Activated naive CD8-positive, alpha-beta T cell (primary cell): ENCODE measurements around the gene AOPEP.

Experiments used
- H3K27ac Mint-ChIP-seq: one replicate; pipeline ENCODE4 v1.8.0; 2021; ENCODE audit warnings: mixed read lengths
- H3K27me3 Mint-ChIP-seq: one replicate; pipeline ENCODE4 v1.8.0; 2021; ENCODE audit warnings: mixed read lengths
- H3K36me3 Mint-ChIP-seq: one replicate; pipeline ENCODE4 v1.8.0; 2021; ENCODE audit warnings: mixed read lengths
- H3K4me1 Mint-ChIP-seq: one replicate; pipeline ENCODE4 v1.8.0; 2021; ENCODE audit warnings: low read depth, mixed read lengths
- H3K4me3 Mint-ChIP-seq: one replicate; pipeline ENCODE4 v1.8.0; 2021; ENCODE audit warnings: mild to moderate bottlenecking, mixed read lengths
- H3K9me3 Mint-ChIP-seq: one replicate; pipeline ENCODE4 v1.8.0; 2021; ENCODE audit warnings: low read depth, mixed read lengths

The AOPEP gene

GRCh38 chr9:94899464-94900221, 173.1 kb downstream of the AOPEP start:
- Mint-ChIP-seq H3K4me3 (no peak overlapping the region), H3K36me3 (peaks cover 15% of the 10 kb centered on the region), H3K9me3 (no peaks in the 10 kb centered on the region), H3K4me1 (peaks cover 2% of the 10 kb centered on the region), H3K27ac (no peak overlapping the region), H3K27me3 (no peaks in the 10 kb centered on the region)

GRCh38 chr9:94900222-94901018, 173.9 kb downstream of the AOPEP start:
- Mint-ChIP-seq H3K9me3 (no peaks in the 10 kb centered on the region), H3K36me3 (peaks cover 17% of the 10 kb centered on the region), H3K27me3 (no peaks in the 10 kb centered on the region), H3K4me1 (peaks cover 2% of the 10 kb centered on the region), H3K27ac (no peak overlapping the region), H3K4me3 (no peak overlapping the region)

DNA sequence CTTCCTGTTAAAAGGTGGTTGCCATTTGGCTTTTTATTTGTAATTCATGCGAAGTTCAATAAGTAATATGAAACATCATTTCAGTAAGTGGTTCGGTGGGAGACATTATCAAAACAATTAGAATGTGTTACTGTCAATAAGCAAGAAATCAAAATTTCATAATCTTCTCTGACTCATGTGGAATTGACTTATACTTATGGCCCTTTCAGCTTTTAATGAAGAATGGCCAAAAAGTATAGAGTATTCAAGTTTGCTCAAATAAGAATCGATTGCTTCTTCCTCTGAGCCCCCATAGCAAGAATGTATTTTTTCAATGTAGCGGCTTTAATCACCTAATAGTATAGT, 174.5 kb downstream of the AOPEP start:
- no peaks in the 10 kb centered on the region for H3K27me3 Mint-ChIP-seq
- H3K4me3 Mint-ChIP-seq = no peak overlapping the region
- H3K27ac Mint-ChIP-seq = no peak overlapping the region
- peaks cover 17% of the 10 kb centered on the region for H3K36me3 Mint-ChIP-seq
- H3K4me1 Mint-ChIP-seq = peaks cover 2% of the 10 kb centered on the region
- H3K9me3 Mint-ChIP-seq = no peaks in the 10 kb centered on the region

DNA sequence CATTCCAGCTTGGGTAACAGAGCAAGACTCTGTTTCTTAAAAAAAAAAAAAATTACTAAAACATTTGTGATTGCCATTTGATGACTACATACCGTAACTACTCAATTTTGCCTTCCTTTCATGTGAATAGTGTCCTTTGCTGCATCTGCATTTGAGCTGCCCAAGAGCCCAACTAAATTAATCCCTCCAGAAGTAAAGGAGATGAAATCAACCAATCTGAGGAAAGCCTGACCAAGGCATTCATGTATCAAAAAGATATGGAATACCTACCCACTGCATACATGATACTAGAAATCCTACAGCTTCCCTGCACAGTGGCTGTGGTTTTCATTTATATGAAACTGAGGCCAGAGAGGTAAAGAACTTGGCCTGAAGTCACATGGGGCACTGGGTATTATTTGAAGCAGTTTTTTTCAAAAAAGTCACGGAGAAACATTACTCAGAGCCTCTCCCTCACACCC, 177.5 kb downstream of the AOPEP start:
- H3K4me1 Mint-ChIP-seq = peaks cover 2% of the 10 kb centered on the region
- no peaks in the 10 kb centered on the region for H3K9me3 Mint-ChIP-seq
- H3K27me3 Mint-ChIP-seq = no peaks in the 10 kb centered on the region
- H3K4me3 Mint-ChIP-seq = no peak overlapping the region
- H3K27ac Mint-ChIP-seq = no peak overlapping the region
- peaks cover 15% of the 10 kb centered on the region for H3K36me3 Mint-ChIP-seq

- peaks cover 15% of the 10 kb centered on the region for H3K36me3 Mint-ChIP-seq
- H3K9me3 Mint-ChIP-seq = no peaks in the 10 kb centered on the region
- H3K4me1 Mint-ChIP-seq = peaks cover 2% of the 10 kb centered on the region
- H3K4me3 Mint-ChIP-seq = no peak overlapping the region
- no peaks in the 10 kb centered on the region for H3K27me3 Mint-ChIP-seq
- no peak overlapping the region for H3K27ac Mint-ChIP-seq
Observed at GRCh38 chr9:94904806-94905205, 178.3 kb downstream of the AOPEP start.

GRCh38 chr9:94905606-94906005, 179.1 kb downstream of the AOPEP start:
- H3K4me3 Mint-ChIP-seq = no peak overlapping the region
- H3K27ac Mint-ChIP-seq = no peak overlapping the region
- H3K27me3 Mint-ChIP-seq = no peaks in the 10 kb centered on the region
- no peaks in the 10 kb centered on the region for H3K4me1 Mint-ChIP-seq
- no peaks in the 10 kb centered on the region for H3K9me3 Mint-ChIP-seq
- peaks cover 15% of the 10 kb centered on the region for H3K36me3 Mint-ChIP-seq

GRCh38 chr9:94906181-94906580, 179.7 kb downstream of the AOPEP start:
- Mint-ChIP-seq H3K9me3 (no peaks in the 10 kb centered on the region), H3K4me1 (no peaks in the 10 kb centered on the region), H3K27me3 (no peaks in the 10 kb centered on the region), H3K4me3 (no peak overlapping the region), H3K27ac (no peak overlapping the region), H3K36me3 (peaks cover 11% of the 10 kb centered on the region)

DNA sequence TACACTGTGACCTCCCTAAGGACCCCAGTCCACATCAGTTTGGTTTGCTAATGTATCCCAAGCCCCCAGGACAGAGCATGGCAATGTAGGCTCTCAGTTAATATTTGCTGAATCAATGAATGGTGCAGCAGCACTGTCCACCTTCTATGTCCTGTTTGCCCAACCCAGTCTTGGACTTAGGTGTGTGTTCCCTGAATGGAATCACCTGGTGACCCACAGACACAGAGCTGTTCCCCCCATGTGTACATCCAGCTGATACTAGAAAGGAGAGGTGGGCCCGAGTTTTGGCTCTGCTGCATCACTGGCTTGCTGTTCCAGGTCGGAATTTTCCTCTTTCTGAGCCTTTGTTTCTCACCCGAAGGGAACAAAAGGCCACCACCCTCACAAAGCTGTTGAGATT, 180.2 kb downstream of the AOPEP start:
- Mint-ChIP-seq H3K4me3 (no peak overlapping the region), H3K4me1 (no peaks in the 10 kb centered on the region)

DNA sequence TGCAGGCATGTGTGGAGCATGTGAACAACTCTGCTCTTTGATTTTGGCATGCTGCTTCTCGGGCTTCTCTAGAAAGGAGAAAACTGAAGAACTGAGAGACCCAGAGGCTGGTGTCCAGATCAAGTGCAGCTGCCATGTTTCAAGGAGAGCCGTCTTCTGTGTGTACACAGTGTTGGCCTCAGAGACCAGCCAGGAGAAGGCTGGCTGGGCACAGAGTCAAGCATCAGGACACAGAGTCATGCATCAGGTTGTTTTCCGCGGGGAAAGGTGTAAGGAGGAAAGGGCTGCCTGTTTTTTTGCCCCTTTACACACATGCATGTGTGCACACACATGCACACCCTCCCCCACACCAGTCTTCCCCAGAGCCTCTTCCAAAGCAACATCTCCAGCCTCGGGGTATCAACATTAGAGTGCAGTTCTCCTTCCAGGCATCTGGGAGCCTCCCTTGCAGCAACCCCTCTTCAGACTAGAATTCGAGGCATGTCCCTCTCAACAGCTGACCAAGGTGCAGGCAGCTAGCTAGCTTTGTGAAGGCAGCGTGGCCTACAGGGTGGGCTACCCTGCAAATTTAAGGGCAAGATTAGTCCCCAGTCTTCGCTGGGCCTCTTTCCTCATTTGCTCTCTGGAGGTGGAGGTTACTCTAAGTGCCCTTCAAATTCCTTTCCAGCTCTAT, 180.9 kb downstream of the AOPEP start:
- Mint-ChIP-seq H3K27ac (no peak overlapping the region), H3K36me3 (peaks cover 6% of the 10 kb centered on the region), H3K27me3 (no peaks in the 10 kb centered on the region), H3K4me1 (no peaks in the 10 kb centered on the region), H3K4me3 (no peak overlapping the region), H3K9me3 (no peaks in the 10 kb centered on the region)

More for the DNA sequence above, 180.2 kb downstream of the AOPEP start:
- H3K27ac Mint-ChIP-seq = no peak overlapping the region
- H3K9me3 Mint-ChIP-seq = no peaks in the 10 kb centered on the region
- no peaks in the 10 kb centered on the region for H3K27me3 Mint-ChIP-seq
- peaks cover 8% of the 10 kb centered on the region for H3K36me3 Mint-ChIP-seq

DNA sequence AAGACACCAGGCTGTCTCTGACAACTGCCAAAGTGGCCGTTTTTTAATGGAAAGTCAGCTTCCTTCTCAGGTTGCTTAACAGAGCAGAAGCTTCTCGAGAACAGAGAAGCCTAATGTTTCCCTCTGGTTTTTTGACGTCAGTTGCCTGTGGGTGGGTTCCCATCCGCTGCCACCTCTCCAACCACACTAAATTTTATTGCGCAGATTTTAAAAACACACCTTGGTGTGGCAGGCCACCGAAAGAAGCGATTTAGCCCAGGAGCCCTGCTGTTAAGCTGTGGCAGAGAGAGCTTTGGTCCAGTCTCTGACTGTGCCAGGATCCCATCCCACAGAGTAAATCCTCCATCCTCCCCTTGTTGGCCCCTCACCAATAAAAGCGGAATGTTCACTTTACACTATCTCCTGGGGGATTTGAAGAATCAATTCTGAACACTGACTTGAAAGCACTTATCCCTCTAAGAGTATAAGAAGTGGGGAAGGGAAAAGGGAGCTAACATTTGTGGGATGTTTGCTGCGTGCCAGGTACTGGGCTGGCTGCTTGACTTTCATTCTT, 181.6 kb downstream of the AOPEP start:
- Mint-ChIP-seq H3K36me3 (peaks cover 6% of the 10 kb centered on the region), H3K27ac (no peak overlapping the region), H3K27me3 (no peaks in the 10 kb centered on the region), H3K4me3 (no peak overlapping the region), H3K4me1 (no peaks in the 10 kb centered on the region), H3K9me3 (no peaks in the 10 kb centered on the region)

GRCh38 chr9:94908583-94909249, 182.2 kb downstream of the AOPEP start:
- H3K27me3 Mint-ChIP-seq = no peaks in the 10 kb centered on the region
- no peaks in the 10 kb centered on the region for H3K9me3 Mint-ChIP-seq
- H3K36me3 Mint-ChIP-seq = peaks cover 6% of the 10 kb centered on the region
- no peaks in the 10 kb centered on the region for H3K4me1 Mint-ChIP-seq
- no peak overlapping the region for H3K27ac Mint-ChIP-seq
- no peak overlapping the region for H3K4me3 Mint-ChIP-seq

- H3K27ac Mint-ChIP-seq = no peak overlapping the region
- H3K4me3 Mint-ChIP-seq = no peak overlapping the region
- peaks cover 6% of the 10 kb centered on the region for H3K36me3 Mint-ChIP-seq
- no peaks in the 10 kb centered on the region for H3K4me1 Mint-ChIP-seq
- no peaks in the 10 kb centered on the region for H3K9me3 Mint-ChIP-seq
- no peaks in the 10 kb centered on the region for H3K27me3 Mint-ChIP-seq
Observed at GRCh38 chr9:94909250-94909894, 182.9 kb downstream of the AOPEP start.

DNA sequence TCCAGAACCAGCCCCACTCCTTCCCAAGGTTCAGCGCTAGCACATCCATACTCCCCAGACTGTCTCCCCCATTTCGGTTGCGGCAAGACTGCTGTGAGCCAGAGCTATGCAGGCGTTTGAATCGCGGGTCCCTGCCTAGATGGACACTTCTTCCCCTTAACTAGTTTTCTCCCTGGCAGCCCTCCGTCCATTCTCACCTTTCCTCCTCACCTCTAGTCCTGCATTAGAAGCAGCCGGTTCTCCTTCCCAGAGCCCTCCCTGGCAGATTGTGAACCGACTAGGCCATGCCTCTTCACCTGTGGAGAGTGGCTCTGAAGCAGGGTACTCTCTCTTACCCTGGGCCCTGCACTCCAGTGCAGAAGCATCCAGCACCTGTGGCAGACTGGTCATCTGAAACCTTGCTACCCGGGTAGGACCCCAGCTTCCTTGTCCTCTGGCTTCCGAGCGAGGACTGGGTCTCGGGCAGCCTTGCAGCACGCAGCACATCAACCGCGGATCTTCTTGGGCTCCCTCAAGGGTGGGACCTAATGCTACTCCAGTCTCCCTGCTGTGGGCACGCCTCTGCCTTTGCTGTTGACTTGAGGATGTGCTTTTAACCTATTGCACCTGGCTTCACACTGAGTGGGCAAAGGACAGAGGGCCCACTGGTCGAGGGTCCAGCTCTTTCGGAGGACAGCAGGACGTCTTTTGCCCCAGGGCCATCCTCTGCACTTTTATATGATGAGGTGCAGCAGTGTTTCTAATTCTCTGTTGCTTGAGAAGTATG, 183.6 kb downstream of the AOPEP start:
- no peak overlapping the region for H3K27ac Mint-ChIP-seq
- H3K27me3 Mint-ChIP-seq = no peaks in the 10 kb centered on the region
- peaks cover 3% of the 10 kb centered on the region for H3K36me3 Mint-ChIP-seq
- no peak overlapping the region for H3K4me3 Mint-ChIP-seq
- no peaks in the 10 kb centered on the region for H3K9me3 Mint-ChIP-seq
- no peaks in the 10 kb centered on the region for H3K4me1 Mint-ChIP-seq

DNA sequence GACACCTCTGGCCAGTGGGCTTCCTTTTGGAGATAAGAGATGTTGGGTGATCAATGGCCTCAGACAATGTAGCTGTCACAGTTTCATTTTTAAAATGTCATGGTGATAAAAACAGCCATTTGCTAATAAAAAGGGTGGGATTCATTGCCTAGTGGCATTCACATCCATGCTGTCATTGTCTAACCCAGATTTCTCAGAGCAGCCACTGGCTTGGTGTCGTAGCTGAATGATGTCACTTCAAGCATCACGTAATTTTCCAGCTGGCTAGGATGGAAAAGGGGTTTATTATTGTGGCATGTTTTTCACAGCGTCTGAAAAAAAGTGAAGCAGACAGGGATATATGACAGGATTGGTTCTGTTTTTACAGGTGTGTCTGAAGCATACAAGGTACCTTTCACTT, 184.7 kb downstream of the AOPEP start:
- no peaks in the 10 kb centered on the region for H3K4me1 Mint-ChIP-seq
- H3K4me3 Mint-ChIP-seq = no peak overlapping the region
- H3K27ac Mint-ChIP-seq = no peak overlapping the region
- no peaks in the 10 kb centered on the region for H3K27me3 Mint-ChIP-seq
- no peaks in the 10 kb centered on the region for H3K9me3 Mint-ChIP-seq
- H3K36me3 Mint-ChIP-seq = peaks cover 3% of the 10 kb centered on the region
